Measurements from ENCODE around the gene ROMO1.
"Not testable (repeated sequence)": the region's sequence is repeated elsewhere in the genome, so short reads cannot be mapped to it uniquely, and the experiment has no call there.

ROMO1 gene

GRCh38 chr20:35731862-35732643 lies 32.8 kb downstream of the ROMO1 start:
- DNase-seq (ENCODE audit: low read depth), result no peak

- no peak for DNase-seq (ENCODE audit: low read depth)
Observed at GRCh38 chr20:35732644-35732982, 33.4 kb downstream of the ROMO1 start.

- no peak for DNase-seq (ENCODE audit: low read depth)
Observed at GRCh38 chr20:35734374-35734773, 35.2 kb downstream of the ROMO1 start.

GRCh38 chr20:35734777-35735649 lies 35.8 kb downstream of the ROMO1 start:
- no peak for DNase-seq (ENCODE audit: low read depth)

GRCh38 chr20:35735826-35736470 lies 36.7 kb downstream of the ROMO1 start:
- DNase-seq (ENCODE audit: low read depth), result no peak

GRCh38 chr20:35737865-35738333 lies 38.7 kb downstream of the ROMO1 start:
- no peak for DNase-seq (ENCODE audit: low read depth)

GRCh38 chr20:35738410-35739179 lies 39.4 kb downstream of the ROMO1 start:
- DNase-seq (ENCODE audit: low read depth), result no peak

GRCh38 chr20:35739294-35740163 lies 40.3 kb downstream of the ROMO1 start:
- DNase-seq (ENCODE audit: low read depth), result no peak

GRCh38 chr20:35741892-35742740 lies 42.9 kb downstream of the ROMO1 start, which contains the start of gene RBM39:
Gene RBM39, minus strand, starts transcription at chr20:35742260. Its CDS starts 1,386 bp downstream, at chr20:35740874.
- peak; percentile 97 for DNase-seq (ENCODE audit: low read depth)

GRCh38 chr20:35742741-35743523 lies 43.7 kb downstream of the ROMO1 start:
- no peak for DNase-seq (ENCODE audit: low read depth)

GRCh38 chr20:35743693-35744491 lies 44.7 kb downstream of the ROMO1 start:
- no peak for DNase-seq (ENCODE audit: low read depth)

GRCh38 chr20:35744492-35744841 lies 45.3 kb downstream of the ROMO1 start:
- not testable (repeated sequence) for DNase-seq (ENCODE audit: low read depth)

Data from stimulated activated CD8-positive, alpha-beta memory T cell treated with anti-CD3 and anti-CD28 coated beads, Interleukin-4, amount 100 ng/mL, for 24 hours (primary cell).